HFFc6 (cell line): ENCODE data around the gene MFSD2A. TPM values are rescaled to one million over a fixed set of nuclear protein-coding genes. Genes with fewer than 3 reads are reported as not detected.

Experiments used
- DNase-seq: peaks from one replicate; pipeline ENCODE4 v3.0.0-alpha.2; 2018
- H3K27ac Mint-ChIP-seq: 2 replicates; pipeline ENCODE4 v1.8.0; 2020; ENCODE audit warnings: mild to moderate bottlenecking, mixed read lengths
- H3K27me3 Mint-ChIP-seq: 2 replicates; pipeline ENCODE4 v1.8.0; 2021; ENCODE audit warnings: mild to moderate bottlenecking, moderate library complexity, mixed read lengths; ENCODE audit not compliant: insufficient read depth
- H3K36me3 Mint-ChIP-seq: 2 replicates; pipeline ENCODE4 v1.8.0; 2021; ENCODE audit warnings: low read depth, mixed read lengths
- H3K4me1 Mint-ChIP-seq: 2 replicates; pipeline ENCODE4 v1.8.0; 2020; ENCODE audit warnings: low read depth, mixed read lengths
- H3K4me3 Mint-ChIP-seq: 2 replicates; pipeline ENCODE4 v1.8.0; 2020; ENCODE audit warnings: mild to moderate bottlenecking, moderate library complexity, mixed read lengths
- H3K9me3 Mint-ChIP-seq: 2 replicates; pipeline ENCODE4 v1.8.0; 2020; ENCODE audit warnings: mild to moderate bottlenecking, mixed read lengths
- CTCF ChIP-seq: fragments of 200-600 bp; sonication (generic); IDR thresholded peaks from 2 replicates; pipeline ENCODE4 v1.5.0; 2021; ENCODE audit warnings: antibody characterized with exemption, mild to moderate bottlenecking
- total RNA-seq, 6 experiments: library from RNA; stranded (reverse); fragmentation: NEBNext Ultra II Directional; extraction: Animal tissue kit (Norgen Biotek cat#: 25700); gene quantifications; 2 replicates in 1 of 6; 3 replicates in 5 of 6; pipeline ENCODE4 v1.2.3, GENCODE V29; 2021

Gene MFSD2A
- total RNA-seq, 6 experiments from 2014 or later, result 3.2 to 4.8 (median 3.5) TPM

- H3K27me3 Mint-ChIP-seq, result peaks cover 14% of the 10 kb centered on the region
- no peaks in the 10 kb centered on the region for H3K9me3 Mint-ChIP-seq
- no peak for DNase-seq
- no peaks in the 10 kb centered on the region for H3K36me3 Mint-ChIP-seq
- TF ChIP-seq CTCF, result no peak
- no peak overlapping the region for H3K27ac Mint-ChIP-seq
- H3K4me1 Mint-ChIP-seq, result peaks cover 30% of the 10 kb centered on the region
- H3K4me3 Mint-ChIP-seq, result no peak overlapping the region
These were observed 2.4 kb upstream of the MFSD2A start for GRCh38 chr1:39952359-39953110.

- H3K27ac Mint-ChIP-seq, result peak overlapping the region; percentile 76
- DNase-seq, result no peak
These were observed 548 bp upstream of the MFSD2A start for GRCh38 chr1:39954324-39954869.

GRCh38 chr1:39955547-39956539 is 898 bp downstream of the MFSD2A start:
- Mint-ChIP-seq H3K4me3 (peak overlapping the region; percentile 92), H3K9me3 (no peaks in the 10 kb centered on the region), H3K27me3 (peaks cover 3% of the 10 kb centered on the region; the same call in 1 of the 2 replicates), H3K4me1 (peaks cover 32% of the 10 kb centered on the region), H3K27ac (peak overlapping the region; percentile 76), H3K36me3 (no peaks in the 10 kb centered on the region)
- no peak for TF ChIP-seq CTCF
- DNase-seq, result peak; percentile 25

More at GRCh38 chr1:39954324-39954869, 548 bp upstream of the MFSD2A start:
- Mint-ChIP-seq H3K4me3 (peak overlapping the region; percentile 92), H3K27me3 (peaks cover 6% of the 10 kb centered on the region), H3K36me3 (no peaks in the 10 kb centered on the region), H3K4me1 (peaks cover 32% of the 10 kb centered on the region), H3K9me3 (no peaks in the 10 kb centered on the region)
- TF ChIP-seq CTCF, result no peak

GRCh38 chr1:39957299-39958015 is 2.5 kb downstream of the MFSD2A start:
- Mint-ChIP-seq H3K27ac (peak overlapping the region; percentile 31; the same call in 1 of the 2 replicates), H3K4me1 (peaks cover 29% of the 10 kb centered on the region), H3K36me3 (no peaks in the 10 kb centered on the region), H3K4me3 (0 out of 2 replicates have a peak overlapping the region, but pooled peaks have one; percentile 92), H3K9me3 (no peaks in the 10 kb centered on the region), H3K27me3 (peaks cover 2% of the 10 kb centered on the region; the same call in 1 of the 2 replicates)
- DNase-seq, result peak; percentile 27
- no peak for TF ChIP-seq CTCF
